NK-92 treated with Interleukin-12 subunit alpha and Interleukin-12 subunit beta, amount 100 ng/mL, for 24 hours (cell line): ENCODE measurements around the gene TSPAN15.

Experiments
- DNase-seq: peaks from one replicate; lab custom pipeline; 2025; lab: John Stamatoyannopoulos, UW

TSPAN15 gene

DNA sequence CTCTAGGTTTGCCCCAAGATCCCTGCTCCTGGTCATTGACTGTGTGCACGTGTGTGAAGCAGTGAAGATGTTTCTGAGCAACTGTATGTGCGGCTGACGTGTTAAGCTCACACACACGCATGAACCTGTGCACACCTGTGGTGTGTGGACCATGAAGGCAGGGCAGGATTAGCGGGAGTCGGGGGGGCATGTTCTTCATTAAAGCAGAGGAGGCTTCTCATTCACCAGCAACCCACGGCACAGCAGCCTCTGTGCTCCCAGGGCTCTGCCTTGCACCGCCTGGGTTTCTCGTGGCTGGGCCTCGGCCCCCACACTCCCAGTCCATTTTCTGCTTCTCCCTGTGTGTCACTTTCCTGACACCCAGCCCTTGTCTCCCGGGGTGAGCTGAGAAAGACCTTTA is 33.7 kb upstream of the TSPAN15 start:
- no peak for DNase-seq

DNA sequence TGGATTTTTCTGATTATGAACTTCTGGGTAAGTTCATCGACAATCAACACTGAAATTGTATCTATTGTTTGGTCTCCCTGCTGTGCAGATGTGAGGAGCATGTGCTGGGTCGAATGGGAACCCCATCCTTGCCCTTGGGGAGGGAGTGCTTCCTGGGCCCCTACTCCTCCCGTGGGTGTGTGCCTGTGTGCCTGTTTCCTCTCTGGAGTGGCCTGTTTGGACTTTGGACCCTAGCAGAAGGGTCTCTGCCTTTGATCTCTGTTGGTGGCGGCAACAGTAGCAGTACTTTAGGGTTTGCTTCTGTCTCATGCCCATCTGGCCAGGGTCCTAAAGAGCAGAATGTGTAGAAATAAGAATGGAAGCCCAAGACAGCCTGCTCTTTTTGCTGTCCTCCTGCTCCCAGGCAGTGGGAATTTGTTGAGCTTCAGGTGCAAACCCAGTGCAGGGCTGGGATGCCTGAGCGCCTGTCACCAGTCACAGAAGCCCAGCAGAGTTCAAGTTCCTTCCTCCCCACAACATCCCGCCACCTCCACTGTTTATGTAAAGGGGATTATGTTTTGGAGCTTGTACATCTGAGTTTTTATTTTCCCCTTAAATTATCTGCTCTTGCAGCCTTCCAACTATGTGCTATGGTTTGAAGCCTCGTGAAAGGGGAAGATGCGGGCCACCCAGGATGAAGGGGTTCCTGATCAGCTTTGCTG is 33.1 kb upstream of the TSPAN15 start:
- DNase-seq: no peak

DNA sequence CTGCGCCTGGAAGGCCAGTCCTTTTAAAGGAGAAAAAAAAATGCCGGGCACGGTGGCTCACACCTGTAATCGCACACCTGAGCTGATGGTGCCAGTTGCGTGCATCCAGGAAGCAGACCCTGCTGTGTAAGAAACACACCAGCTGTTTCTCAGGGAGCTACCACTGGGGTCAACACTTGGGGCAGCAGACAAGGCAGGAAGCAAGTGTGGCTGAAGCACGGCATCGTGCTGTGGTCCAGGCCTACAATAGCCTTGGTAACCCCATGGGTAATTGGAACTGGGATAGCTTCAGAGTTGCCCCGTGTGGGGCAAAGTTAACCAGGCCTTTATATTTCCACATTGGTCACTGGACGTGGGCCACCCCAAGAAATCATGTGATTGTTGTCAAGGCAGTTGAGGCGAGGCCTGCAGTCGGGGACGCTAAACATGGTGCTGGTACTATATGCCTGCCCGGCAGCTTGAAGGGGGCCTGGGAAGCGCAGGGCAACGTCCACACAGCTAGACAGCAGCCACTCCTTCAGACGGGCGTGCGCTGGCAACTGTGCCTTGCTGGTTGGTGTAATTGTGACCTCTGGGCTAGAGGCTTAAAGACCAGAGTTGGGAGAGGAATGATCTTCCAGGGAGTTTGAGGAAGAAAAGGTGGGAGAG is 32.0 kb upstream of the TSPAN15 start:
- DNase-seq: no peak

DNA sequence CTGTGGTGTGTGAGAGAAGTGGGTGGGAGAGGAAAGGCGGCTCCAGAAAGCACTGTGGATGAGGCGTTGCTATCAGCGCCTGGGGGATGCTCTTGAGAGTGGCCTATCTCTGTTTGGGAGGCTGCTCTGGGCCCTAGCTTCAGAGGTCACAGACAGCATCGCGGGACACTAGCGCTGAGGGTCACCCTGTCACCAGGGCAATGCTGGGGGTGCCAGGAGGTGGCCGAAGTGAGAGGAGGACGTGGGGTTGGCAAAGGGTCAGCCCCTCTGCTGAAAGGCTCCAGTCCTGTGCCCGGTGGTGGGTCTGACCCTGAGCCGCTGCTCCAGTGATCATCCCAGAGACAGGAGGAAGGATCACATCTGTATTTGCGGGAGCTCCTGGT is 31.5 kb upstream of the TSPAN15 start:
- DNase-seq: no peak

DNA sequence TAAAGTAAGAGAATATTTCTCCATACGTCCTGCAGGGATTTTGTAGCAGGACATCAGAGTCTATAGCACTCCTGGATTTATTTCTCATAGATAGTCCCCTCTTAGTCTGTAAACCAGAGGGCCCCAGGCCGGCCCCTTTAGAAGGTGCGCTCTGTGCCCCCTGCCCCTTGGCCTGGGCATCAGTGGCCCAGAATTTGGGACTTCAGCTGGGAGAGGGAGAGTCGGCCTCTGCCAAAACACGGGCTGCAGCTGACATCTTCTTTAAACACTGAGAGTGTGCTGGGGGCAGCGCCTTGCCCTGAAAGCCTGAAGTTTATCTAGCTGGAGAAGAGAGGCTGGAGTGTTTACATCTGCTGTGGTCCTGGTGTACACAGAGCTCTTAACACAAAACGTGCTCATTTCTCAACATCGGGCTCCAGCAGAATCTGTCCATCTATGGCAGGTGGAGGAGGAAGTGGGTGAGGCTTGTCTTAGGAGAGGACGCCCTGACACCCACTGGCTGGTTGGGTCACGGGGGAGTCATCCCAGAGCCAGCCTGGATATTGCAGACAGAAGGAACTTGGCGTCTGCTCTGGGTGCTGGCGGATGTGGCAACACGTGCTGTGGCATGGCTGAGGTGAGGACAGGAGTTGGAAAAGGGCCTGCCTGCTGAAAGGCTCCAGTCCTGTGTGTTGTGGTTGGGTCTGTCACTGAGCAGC is 29.5 kb upstream of the TSPAN15 start:
- no peak for DNase-seq

DNA sequence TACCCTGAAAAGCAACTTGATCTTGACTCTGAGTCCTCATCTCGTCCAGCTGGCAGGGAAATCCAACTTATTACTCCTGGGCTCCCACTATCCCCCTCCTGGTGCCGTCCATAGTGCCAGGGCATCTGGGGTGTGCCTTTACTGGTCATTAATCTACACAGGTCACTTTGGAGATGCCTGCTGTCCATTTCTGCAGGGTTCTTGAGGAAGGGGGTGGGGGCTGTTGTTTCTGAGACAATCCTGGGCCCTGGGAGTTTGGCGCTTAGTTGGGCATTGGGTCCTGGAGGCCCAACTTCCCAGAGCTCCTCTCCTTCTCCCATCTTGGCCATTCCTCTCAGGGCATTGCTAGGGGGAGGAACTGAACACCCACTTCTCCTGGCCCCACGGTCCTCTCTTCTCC is 28.6 kb upstream of the TSPAN15 start:
- no peak for DNase-seq

DNA sequence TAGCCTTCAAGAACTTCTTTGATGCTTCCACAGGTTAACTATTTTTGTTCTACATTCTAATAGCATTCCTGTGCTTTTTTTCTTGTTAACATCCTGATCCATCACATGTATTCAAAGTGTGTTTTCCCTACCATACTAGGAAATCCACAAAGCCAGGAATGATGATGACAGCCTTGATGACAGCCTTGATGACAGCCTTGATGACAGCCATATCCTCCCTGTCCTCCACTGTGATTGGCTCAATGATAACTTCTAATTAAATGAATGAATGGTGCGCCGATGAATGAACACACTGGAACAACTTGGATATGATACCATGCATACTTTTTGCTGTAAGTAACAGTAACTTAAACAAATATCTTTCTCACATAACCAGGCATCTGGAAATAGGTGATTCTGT is 26.2 kb upstream of the TSPAN15 start:
- no peak for DNase-seq

DNA sequence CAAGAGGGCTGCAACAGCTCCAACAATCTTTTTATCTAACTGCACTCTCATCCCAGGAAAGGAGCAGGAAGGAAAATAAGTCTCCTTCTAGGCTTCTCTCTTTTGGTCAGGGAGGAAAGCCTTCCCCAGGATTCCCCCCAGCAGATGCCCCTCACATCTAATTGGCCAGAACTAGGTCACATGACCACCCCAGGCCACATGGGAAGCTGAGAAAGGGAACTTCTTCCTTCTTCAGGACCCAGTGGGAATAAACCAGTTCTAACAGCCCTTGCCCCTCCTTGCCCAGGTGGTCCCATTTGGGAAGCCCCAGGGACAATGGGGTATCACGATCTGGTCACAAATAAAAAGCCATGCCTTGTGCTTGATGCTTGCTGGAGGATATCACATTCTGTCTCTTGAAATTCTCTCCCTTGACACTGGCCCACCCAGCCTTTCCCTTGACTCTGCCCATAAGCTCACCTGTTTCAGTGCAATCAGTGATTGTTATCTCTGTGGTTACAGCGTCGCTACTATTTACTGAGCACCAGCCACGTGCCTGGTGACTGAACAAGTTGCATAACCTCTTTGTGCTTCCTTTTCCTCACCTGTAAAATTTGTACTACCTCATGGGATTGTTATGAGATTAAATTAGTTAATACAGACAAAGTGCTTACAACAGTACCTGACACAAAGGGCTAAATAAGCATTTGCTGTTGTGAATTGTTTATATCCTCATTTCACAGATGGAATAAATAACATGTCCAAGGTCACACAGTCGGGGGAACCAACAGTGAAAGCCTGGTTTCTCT is 25.6 kb upstream of the TSPAN15 start:
- DNase-seq: peak; percentile 18

DNA sequence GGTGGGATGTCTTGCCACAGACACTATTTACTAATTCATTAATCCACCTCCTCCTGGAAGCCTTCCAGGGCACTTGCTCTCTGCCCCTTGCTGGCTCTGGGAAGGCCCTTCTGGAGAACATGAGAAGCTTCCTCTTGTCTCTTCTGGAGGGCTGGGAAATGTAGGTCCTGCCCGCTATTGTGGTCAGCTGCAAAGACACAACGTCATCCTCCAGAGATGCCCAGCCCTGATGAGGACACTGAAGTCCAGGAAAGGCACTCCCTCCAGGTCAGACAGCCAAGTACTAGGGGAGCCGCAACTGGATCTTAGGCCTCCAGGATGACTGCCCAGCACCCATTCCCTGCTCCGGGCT is 24.9 kb upstream of the TSPAN15 start:
- DNase-seq: no peak

DNA sequence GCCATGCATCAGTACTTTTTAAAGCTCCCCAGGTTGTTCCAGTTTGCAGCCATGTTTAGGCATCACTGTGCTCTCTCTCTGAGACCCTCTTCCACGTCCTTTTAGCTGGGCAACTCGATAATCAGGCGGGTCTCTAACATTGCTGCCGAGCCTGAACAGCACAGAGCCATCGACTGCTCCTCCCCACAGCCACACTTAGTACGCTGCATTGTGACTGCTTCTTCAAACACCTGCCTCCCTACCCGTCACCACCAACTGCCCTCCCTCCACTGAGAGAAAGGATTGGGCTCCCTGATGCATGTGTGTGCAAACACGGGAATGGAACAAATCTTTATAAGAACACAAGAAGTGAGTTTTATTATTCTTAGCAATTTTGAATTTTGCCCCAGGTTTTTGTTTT is 23.1 kb upstream of the TSPAN15 start:
- DNase-seq: no peak

DNA sequence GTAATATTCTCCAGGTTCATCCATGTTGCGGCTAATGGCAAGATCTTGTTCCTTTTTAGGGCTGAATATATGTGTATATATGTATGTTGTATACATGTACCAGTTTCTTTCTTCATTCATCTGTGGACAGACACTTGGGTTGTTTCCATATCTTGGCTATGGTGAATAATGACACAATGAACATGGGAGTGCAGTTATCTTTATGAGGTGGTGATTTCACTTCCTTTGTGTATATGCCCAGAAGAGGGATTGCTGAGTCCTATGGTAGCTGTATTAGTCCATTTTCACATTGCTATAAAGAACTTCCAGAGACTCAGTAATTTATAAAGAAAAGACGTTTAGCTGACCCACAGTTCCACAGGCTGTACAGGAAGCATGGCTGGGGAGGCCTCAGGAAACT is 17.1 kb upstream of the TSPAN15 start:
- DNase-seq: no peak

DNA sequence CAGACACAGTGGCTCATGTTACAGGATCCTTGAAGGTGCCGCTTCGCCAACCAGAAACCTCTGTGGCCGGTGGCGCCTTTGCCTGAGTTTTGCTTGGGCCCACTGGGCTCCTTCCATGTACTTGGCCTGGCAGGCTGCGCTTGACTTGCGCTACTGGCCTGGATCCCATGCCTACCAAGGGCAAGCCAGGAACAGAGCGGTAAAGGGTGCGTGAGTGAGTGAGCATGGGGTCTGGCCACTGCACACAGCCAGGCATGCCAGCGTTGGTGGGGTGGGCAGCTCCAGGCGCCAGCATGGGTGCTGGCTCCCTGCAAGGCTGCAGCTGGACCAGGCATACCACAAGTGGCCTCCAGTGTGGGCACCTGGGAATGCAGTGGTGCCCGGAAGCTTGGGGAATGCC is 16.3 kb upstream of the TSPAN15 start:
- no peak for DNase-seq

DNA sequence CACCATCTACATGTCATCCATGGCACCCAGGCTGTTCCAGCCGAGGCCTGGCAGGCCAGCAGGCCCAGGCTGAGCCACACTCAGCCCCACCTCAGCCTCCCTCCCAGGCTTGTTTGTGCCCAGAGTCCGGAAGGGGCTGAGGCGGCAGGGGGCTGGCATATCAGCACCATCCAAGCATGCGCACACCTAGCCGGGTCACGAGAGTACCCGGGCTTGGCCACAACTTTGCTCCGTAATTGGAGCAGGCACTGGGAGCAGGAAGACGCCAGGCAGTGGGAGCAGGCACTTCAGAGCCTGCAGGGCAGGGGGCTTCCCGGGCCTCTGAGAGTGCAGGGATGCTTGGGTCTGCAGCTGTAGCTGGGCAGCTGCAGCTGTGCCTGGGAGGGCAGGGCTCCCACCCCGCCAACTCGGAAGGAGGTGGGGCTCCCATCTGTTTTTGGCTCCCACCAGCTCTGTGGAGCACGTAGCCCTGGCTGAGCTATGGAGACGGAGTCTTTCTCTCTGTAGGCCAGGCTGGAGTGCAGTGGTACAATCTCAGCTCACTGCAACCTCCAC is 15.2 kb upstream of the TSPAN15 start:
- no peak for DNase-seq

DNA sequence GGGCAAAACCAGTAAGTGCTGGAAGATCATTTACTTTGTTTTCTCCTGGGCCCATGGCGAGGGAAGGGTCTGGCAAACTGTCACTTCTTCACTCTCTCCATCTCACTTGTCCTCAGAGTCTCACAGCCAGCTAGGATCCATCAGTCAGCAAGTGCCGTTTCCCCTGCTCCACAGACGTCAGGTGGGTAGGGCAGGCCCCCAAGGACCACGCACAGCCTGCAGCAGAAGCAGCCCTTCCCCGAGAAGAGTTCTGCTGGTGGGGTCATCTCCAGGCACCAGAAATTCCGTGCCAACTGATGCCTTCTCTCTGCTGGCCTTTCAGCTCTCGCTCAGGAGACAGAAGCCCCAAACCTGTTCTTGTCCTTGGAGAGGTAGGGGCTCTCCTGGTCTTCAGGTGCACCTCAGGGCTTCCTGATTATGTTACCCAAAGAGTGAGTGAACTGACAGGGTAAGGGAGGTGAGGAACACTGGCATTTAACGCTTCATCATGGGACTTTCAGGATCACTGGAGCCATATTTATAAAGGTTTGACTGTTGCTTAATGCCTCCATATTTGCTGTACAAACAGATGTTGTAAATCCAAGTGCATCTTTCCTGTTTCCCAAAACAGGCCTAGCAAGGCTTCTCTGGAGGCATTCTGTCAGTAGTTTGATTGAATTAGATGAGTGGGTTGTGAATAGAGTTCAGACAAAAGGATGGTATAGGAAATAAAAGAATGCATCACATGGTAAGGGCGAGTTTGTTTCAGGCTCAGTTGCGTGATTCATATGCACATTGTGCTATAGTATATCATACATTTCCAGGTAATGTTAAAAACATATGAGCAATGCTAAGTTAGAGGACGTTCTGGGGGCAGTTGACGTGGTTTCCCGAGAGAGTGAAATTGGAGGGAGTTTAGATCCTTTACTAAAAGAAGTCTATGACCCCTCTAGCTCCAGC is 13.7 kb upstream of the TSPAN15 start:
- no peak for DNase-seq

DNA sequence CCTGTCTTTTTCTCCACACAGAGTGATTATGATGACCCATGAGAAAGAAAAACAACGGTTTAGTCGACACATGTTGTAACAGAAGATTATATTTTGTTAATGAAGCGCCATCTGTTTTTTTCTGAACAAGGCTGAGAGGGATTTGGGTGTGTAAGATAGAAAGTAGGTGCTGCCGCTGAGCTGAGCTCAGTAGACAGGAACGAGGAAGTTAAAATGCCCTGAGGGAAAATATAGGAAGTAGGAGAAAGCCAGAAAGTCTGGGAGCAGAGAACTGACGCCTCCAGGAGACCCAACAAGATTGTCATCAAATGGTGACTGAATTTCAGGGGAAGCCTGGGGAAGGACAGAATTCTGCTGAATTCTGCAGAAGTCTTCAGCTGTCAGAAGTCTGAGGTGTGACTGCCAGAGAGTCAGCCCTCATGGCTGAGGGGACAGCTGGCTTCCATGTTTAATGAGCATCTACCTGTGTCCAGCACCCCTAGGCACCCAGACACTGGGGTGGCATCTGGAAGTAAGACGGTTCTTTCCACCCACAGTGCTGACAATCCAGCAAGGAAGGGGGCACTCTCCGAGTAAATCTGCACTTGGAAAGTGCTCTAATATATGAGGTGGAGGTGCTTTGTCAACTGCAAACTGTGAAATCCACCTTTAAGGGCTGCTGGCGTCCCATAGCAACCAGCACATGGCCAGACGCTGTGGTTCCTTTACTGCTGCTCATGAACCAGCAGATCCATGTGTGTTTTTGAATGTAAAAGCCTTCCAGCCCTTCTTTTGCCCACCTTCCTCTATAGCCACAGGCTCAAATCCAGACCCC is 12.5 kb upstream of the TSPAN15 start:
- no peak for DNase-seq

DNA sequence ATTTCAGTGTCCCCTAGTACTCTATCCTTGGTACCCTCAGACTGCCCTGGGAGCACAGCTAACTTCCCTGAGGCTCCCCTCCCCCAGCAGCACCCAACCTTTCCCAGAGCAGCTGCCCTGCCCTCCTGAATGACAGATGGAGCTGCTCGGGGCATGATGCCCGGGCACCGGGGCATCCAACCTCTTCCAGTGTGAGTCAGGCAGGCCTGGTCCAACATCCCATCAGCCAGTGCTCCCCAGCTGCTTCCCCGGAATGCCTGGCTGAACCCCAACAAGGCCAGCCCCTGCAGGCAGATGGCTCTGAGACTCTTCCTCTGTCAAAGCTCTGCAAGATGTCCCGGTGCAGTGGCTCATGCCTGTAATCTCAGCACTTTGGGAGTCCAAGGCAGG is 11.9 kb upstream of the TSPAN15 start:
- no peak for DNase-seq

DNA sequence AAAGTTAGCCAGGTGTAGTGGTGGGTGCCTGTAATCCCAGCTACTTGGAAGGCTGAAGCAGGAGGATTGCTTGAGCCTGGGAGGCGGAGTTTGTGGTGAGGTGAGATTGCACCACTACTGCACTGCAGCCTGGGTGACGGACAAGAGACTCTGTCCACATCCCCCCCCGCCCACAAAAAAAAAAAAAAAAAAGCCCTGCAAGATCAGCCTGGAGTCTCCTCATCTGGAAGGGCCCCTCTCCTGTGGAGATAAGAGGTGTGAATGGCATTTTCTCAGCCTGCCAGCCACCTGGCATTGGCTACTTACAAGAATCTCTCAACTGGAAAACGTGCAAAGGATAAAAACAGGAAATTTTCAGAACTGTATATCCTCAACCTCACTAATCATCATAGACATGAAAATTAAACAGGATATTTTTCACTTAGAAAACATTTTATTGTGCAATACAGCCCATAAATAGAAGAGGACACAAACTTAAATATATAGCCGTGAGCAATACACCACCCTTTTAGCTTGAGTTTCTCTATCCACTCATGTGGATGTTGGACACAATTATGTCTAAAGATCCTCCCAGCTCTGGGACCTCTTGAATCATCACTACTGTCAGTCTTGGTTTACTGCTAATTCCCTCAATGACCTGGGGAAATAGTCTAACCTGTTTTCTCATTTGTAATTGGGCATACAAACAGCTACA is 11.3 kb upstream of the TSPAN15 start:
- peak; percentile 50 for DNase-seq

DNA sequence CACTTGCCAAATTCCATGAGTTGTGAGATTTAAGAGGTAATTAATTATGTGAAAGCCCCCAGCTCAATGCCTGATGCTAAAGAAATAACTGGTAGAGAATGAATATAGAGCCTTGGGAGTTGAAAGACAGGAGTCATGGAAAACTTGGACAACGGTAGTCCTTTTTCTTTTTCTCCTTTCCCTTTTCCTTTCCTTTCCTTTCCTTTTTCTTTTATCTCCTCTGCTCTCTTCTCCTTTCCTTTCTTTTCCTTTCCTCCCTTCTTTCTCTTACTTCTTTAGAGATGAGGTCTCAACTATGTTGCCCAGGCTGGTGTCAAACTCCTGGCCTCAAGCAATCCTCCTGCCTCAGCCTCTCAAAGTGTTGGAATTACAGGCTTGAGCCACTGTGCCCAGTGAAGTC is 7.9 kb upstream of the TSPAN15 start:
- DNase-seq: no peak

DNA sequence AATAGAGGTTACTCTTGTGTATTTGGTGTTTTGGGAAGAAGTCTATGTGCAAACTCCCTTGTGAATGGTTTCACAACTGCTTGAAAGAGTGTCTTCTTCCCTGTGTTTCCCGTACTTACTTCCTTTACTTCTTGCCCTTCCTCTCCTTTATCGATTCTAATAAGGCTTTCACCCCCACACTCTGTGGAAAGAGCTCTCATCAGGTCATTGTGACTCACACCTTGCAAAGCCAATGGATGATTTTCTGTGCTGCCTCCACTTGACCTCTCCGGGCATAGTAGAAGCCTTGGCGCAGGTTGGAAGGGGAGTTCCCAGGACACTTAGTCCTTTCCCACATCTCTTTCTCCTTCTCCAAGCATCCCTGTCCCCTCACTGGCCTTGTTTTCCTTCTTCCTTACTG is 6.2 kb upstream of the TSPAN15 start:
- DNase-seq: no peak

DNA sequence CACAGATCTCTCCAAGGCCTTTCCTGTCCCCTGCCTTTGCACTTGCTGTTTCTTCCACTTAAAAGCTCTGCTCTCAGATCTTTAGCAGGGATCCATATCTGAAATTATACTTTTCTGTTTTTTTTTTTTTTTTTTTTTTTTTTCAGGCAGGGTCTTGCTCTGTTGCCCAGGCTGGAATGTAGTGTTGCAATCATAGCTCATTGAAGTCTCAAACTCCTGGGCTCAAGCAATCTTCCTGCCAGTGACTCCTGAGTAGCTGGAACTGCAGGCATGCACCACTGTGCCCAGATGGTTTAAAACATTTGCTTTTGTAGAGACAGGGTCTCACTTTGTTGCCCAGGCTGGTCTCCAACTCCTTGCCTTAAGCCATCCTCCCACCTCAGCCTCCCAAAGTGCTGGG is 5.0 kb upstream of the TSPAN15 start:
- no peak for DNase-seq
